Tibial nerve (tissue), 4 donors: ENCODE measurements around the gene NPY4R.
"Not testable (repeated sequence)": the region's sequence is repeated elsewhere in the genome, so short reads cannot be mapped to it uniquely, and the experiment has no call there.

Source experiments
- EP300 ChIP-seq, 2 donors: sonication (generic); formaldehyde crosslinking; IDR thresholded peaks; one replicate each; pipeline ENCODE4 v1.6.1; 2017; ENCODE audit warnings: antibody characterized with exemption in 2 of 2, mild to moderate bottlenecking in 1 of 2
- TF ChIP-seq, protein P1 (sequence below), 5 experiments: fragments of 200-600 bp in 3 of 5; fragments of 450-650 bp in 2 of 5; sonication (generic) in 3 of 5; IDR thresholded peaks; one replicate each; pipeline ENCODE4 v1.5.1; 2016 to 2019; ENCODE audit warnings: antibody characterized with exemption in 5 of 5, mild to moderate bottlenecking in 3 of 5, moderate library complexity in 2 of 5

DNA sequence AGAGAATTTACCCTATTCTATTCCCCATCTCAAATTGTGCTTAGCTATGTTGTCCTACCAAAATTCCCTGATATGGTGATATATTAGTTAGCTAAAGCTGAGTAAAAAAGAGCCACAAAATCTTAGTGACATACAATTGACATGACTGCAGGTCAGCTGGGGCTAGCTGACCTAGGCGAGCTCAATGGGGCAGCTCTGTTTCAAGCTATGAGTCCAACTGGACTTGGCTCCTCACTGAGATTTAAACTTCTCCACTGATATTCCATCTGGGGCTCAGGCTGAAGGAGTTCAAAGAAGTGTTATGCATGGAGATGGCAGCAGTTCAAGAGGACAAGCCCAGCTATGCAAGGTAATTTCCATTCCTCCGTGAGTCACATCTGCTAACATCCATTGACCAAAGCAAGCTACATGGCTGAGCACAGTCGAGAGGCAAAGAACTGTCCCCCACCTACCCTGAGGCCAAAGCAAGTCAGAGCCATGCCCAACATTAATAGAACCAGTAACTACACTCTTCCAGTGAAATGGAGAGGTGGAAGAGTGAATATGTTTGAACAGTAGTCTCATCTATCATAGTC lies 9.1 kb upstream of the NPY4R start:
- TF ChIP-seq, protein P1, sequence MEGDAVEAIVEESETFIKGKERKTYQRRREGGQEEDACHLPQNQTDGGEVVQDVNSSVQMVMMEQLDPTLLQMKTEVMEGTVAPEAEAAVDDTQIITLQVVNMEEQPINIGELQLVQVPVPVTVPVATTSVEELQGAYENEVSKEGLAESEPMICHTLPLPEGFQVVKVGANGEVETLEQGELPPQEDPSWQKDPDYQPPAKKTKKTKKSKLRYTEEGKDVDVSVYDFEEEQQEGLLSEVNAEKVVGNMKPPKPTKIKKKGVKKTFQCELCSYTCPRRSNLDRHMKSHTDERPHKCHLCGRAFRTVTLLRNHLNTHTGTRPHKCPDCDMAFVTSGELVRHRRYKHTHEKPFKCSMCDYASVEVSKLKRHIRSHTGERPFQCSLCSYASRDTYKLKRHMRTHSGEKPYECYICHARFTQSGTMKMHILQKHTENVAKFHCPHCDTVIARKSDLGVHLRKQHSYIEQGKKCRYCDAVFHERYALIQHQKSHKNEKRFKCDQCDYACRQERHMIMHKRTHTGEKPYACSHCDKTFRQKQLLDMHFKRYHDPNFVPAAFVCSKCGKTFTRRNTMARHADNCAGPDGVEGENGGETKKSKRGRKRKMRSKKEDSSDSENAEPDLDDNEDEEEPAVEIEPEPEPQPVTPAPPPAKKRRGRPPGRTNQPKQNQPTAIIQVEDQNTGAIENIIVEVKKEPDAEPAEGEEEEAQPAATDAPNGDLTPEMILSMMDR (IDR thresholded peaks at IDR 0.05): not testable (repeated sequence)
- TF ChIP-seq EP300 (IDR thresholded peaks at IDR 0.05): not testable (repeated sequence)
